Fibroblast of villous mesenchyme (primary cell): ENCODE data around the gene PI4KA. TPM values are rescaled to one million over a fixed set of nuclear protein-coding genes. Genes with fewer than 3 reads are reported as not detected.

Experiments
- DNase-seq: peaks from one replicate; pipeline ENCODE4 v3.0.0-alpha.2; 2010; ENCODE audit warnings: low read depth
- H3K4me3 ChIP-seq: 2 replicates; pipeline ENCODE4 v1.5.1; 2011; ENCODE audit warnings: low read depth, mild to moderate bottlenecking, low read length
- CTCF ChIP-seq: IDR thresholded peaks from 2 replicates; pipeline ENCODE4 v1.5.1; 2012; ENCODE audit warnings: low read depth, mild to moderate bottlenecking, low read length; ENCODE audit not compliant: insufficient read depth
- total RNA-seq: library from RNA; depleted of rRNA; stranded (reverse); fragments of >200 nt; gene quantifications from 2 replicates; pipeline ENCODE4 v1.2.3, GENCODE V29; 2012

The PI4KA gene
- total RNA-seq, 1 donor, result 73.4 TPM

- peak; percentile 57 for DNase-seq
- H3K4me3 ChIP-seq, result no peak overlapping the region
- no peak for TF ChIP-seq CTCF
Measured at GRCh38 chr22:20779014-20779817, 79.4 kb downstream of the PI4KA start.

- H3K4me3 ChIP-seq, result no peak overlapping the region
- TF ChIP-seq CTCF, result no peak
- DNase-seq, result peak; percentile 96
Measured at GRCh38 chr22:20777420-20778177, 81.0 kb downstream of the PI4KA start.

GRCh38 chr22:20776624-20777405 is 81.8 kb downstream of the PI4KA start:
- no peak overlapping the region for H3K4me3 ChIP-seq
- TF ChIP-seq CTCF, result no peak
- no peak for DNase-seq

- TF ChIP-seq CTCF, result no peak
- DNase-seq, result no peak
- no peak overlapping the region for H3K4me3 ChIP-seq
Measured at GRCh38 chr22:20775342-20775895, 83.2 kb downstream of the PI4KA start.

- no peak for DNase-seq
- no peak for TF ChIP-seq CTCF
- H3K4me3 ChIP-seq, result no peak overlapping the region
Measured at GRCh38 chr22:20774882-20775281, 83.7 kb downstream of the PI4KA start.

GRCh38 chr22:20773793-20774212 is 84.8 kb downstream of the PI4KA start, which contains the start of gene SERPIND1:
Gene SERPIND1, plus strand, starts transcription at chr22:20774113. Its CDS starts 5,200 bp downstream, at chr22:20779313.
- DNase-seq, result no peak
- no peak for TF ChIP-seq CTCF
- H3K4me3 ChIP-seq, result no peak within 1 kb of the TSS
